HEK293T (cell line): ENCODE results near the gene CYP4F8.

ENCODE experiments used
- CTCF ChIA-PET: fragments of 350-600 bp; formaldehyde crosslinking; extraction: SDS; loops from one replicate; lab custom pipeline; 2021; ENCODE audit warnings: antibody characterized with exemption, inconsistent platforms; lab: Yijun Ruan, JAX
- POLR2A ChIA-PET: fragments of 350-600 bp; formaldehyde crosslinking; extraction: SDS; loops from one replicate; lab custom pipeline; 2020; ENCODE audit warnings: antibody characterized with exemption, inconsistent platforms; lab: Yijun Ruan, JAX
- DNase-seq: peaks from one replicate; pipeline ENCODE4 v3.0.0; 2012; ENCODE audit warnings: mixed read lengths; ENCODE audit errors: extremely low spot score
- ARNT ChIP-seq: fragments of 450-650 bp; IDR thresholded peaks from 2 replicates; pipeline ENCODE4 v1.6.1; 2017; ENCODE audit warnings: mild to moderate bottlenecking
- BHLHE40 ChIP-seq: fragments of 450-650 bp; IDR thresholded peaks from 2 replicates; pipeline ENCODE4 v1.6.1; 2016; ENCODE audit warnings: mild to moderate bottlenecking, moderate library complexity, borderline replicate concordance
- CTBP1 ChIP-seq: fragments of 450-650 bp; IDR thresholded peaks from 2 replicates; pipeline ENCODE4 v1.6.1; 2016; ENCODE audit warnings: borderline replicate concordance
- ELF4 ChIP-seq: fragments of 450-650 bp; IDR thresholded peaks from 2 replicates; pipeline ENCODE4 v1.6.1; 2017; ENCODE audit warnings: antibody characterized with exemption
- FOXA1 ChIP-seq: fragments of 450-650 bp; IDR thresholded peaks from 2 replicates; pipeline ENCODE4 v1.6.1; 2016; ENCODE audit warnings: mild to moderate bottlenecking
- FOXK2 ChIP-seq: fragments of 450-650 bp; IDR thresholded peaks from 2 replicates; pipeline ENCODE4 v1.6.1; 2016; ENCODE audit warnings: mild to moderate bottlenecking
- FOXM1 ChIP-seq: fragments of 450-650 bp; IDR thresholded peaks from 2 replicates; pipeline ENCODE4 v1.6.1; 2017; ENCODE audit warnings: mild to moderate bottlenecking, borderline replicate concordance
- HDGF ChIP-seq: fragments of 450-650 bp; IDR thresholded peaks from 2 replicates; pipeline ENCODE4 v1.6.1; 2017; ENCODE audit warnings: antibody characterized with exemption, borderline replicate concordance
- L3MBTL2 ChIP-seq: fragments of 450-650 bp; conservative IDR thresholded peaks from 2 replicates; pipeline ENCODE4 v1.6.1; 2016; ENCODE audit warnings: mild to moderate bottlenecking
- LEF1 ChIP-seq: fragments of 450-650 bp; IDR thresholded peaks from 2 replicates; pipeline ENCODE4 v1.6.1; 2017; ENCODE audit warnings: mild to moderate bottlenecking, borderline replicate concordance
- NFRKB ChIP-seq: fragments of 450-650 bp; IDR thresholded peaks from 2 replicates; pipeline ENCODE4 v1.6.1; 2016; ENCODE audit warnings: mild to moderate bottlenecking, moderate library complexity
- SP1 ChIP-seq: fragments of 450-650 bp; IDR thresholded peaks from 2 replicates; pipeline ENCODE4 v1.6.1; 2017
- SUZ12 ChIP-seq: fragments of 450-650 bp; IDR thresholded peaks from 2 replicates; pipeline ENCODE4 v1.6.1; 2016; ENCODE audit warnings: mild to moderate bottlenecking
- TARDBP ChIP-seq: fragments of 450-650 bp; IDR thresholded peaks from 2 replicates; pipeline ENCODE4 v1.6.1; 2016
- ZNF384 ChIP-seq: fragments of 450-650 bp; IDR thresholded peaks from 2 replicates; pipeline ENCODE4 v1.6.1; 2016
- TF ChIP-seq, protein P1 (sequence below): fragments of 450-650 bp; IDR thresholded peaks from 2 replicates; pipeline ENCODE4 v1.6.1; 2016

CYP4F8 gene

DNA sequence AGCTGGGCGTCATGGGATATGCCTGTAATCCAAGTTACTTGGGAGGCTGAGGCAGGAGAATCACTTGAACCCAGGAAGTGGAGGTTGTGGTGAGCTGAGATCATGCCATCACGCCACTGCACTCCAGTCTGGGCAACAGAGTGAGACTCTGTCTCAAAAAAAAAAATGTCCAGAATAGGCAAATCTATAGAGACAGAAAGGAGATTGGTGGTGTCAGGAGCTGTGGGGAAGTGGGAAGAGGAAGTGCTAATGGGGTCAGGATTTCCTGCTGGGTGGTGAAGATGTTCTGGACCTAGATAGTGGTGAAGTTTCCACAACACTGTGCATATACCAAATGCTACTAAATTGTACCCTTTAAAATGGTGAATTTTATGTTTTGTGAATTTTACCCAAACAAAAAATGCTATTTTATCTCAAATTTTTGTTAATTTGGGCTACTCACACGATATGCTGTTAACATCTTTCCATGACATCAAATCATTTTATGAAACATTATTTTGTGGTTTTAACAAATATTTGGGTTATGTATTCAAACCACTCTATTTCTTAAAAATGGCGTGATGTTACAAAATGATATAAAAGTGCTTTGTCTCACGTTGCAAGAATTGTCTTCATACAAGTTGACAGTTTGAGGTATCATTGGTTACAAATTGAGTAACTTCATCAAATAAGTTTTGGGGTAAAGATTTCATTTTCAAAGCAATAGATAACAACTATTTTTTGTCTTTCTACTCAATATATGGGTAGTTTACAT lies 18.2 kb downstream of the CYP4F8 start:
- TF ChIP-seq HDGF (no peak), CTBP1 (no peak), FOXM1 (no peak), NFRKB (no peak), LEF1 (no peak), L3MBTL2 (no peak), BHLHE40 (no peak), TARDBP (no peak), SP1 (no peak), ZNF384 (no peak), ARNT (no peak), FOXA1 (no peak), FOXK2 (no peak), SUZ12 (no peak), ELF4 (no peak)
- TF ChIP-seq, protein P1, sequence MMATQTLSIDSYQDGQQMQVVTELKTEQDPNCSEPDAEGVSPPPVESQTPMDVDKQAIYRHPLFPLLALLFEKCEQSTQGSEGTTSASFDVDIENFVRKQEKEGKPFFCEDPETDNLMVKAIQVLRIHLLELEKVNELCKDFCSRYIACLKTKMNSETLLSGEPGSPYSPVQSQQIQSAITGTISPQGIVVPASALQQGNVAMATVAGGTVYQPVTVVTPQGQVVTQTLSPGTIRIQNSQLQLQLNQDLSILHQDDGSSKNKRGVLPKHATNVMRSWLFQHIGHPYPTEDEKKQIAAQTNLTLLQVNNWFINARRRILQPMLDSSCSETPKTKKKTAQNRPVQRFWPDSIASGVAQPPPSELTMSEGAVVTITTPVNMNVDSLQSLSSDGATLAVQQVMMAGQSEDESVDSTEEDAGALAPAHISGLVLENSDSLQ, result no peak
- no peak for DNase-seq
- POLR2A ChIA-PET, result interaction anchor here (1.6 kb wide), 1 partner anchor 552 kb away, joined by 6 read pairs; the partner anchor contains the start of gene FAM32A
- CTCF ChIA-PET, result interaction anchor here (0.6 kb wide), 1 partner anchor 479 kb away, joined by 4 read pairs; no protein-coding TSS in a partner anchor

DNA sequence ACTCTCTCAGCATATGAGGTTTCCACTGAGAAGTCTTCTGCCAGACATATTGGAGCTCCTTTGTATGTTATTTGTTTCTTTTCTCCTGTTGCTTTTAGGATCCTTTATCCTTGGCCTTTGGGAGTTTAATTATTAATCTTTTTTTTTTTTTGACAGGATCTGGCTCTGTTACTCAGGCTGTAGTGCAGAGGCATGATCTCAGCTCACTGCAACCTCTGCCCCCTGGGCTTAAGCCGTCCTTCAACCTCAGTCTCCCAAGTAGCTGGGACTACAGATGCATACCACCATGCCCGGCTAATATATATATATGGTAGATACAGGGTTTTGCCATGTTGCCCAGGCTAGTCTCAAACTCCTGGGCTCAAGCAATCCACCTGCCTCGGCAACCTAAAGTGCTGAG lies 19.1 kb downstream of the CYP4F8 start:
- no peak for DNase-seq
- ChIA-PET CTCF (interaction anchor here (0.6 kb wide), 1 partner anchor 480 kb away, joined by 4 read pairs; no protein-coding TSS in a partner anchor), POLR2A (interaction anchor here (1.6 kb wide), 1 partner anchor 551 kb away, joined by 6 read pairs; the partner anchor contains the start of gene FAM32A)
- TF ChIP-seq NFRKB, result no peak
- TF ChIP-seq, protein P1, result no peak
- TF ChIP-seq SP1, result no peak
- TF ChIP-seq SUZ12, result no peak
- no peak for TF ChIP-seq LEF1
- TF ChIP-seq CTBP1, result no peak
- TF ChIP-seq FOXK2, result no peak
- no peak for TF ChIP-seq ARNT
- no peak for TF ChIP-seq HDGF
- no peak for TF ChIP-seq BHLHE40
- TF ChIP-seq ELF4, result no peak
- TF ChIP-seq FOXM1, result no peak
- no peak for TF ChIP-seq ZNF384
- TF ChIP-seq L3MBTL2, result no peak
- no peak for TF ChIP-seq TARDBP
- TF ChIP-seq FOXA1, result no peak

DNA sequence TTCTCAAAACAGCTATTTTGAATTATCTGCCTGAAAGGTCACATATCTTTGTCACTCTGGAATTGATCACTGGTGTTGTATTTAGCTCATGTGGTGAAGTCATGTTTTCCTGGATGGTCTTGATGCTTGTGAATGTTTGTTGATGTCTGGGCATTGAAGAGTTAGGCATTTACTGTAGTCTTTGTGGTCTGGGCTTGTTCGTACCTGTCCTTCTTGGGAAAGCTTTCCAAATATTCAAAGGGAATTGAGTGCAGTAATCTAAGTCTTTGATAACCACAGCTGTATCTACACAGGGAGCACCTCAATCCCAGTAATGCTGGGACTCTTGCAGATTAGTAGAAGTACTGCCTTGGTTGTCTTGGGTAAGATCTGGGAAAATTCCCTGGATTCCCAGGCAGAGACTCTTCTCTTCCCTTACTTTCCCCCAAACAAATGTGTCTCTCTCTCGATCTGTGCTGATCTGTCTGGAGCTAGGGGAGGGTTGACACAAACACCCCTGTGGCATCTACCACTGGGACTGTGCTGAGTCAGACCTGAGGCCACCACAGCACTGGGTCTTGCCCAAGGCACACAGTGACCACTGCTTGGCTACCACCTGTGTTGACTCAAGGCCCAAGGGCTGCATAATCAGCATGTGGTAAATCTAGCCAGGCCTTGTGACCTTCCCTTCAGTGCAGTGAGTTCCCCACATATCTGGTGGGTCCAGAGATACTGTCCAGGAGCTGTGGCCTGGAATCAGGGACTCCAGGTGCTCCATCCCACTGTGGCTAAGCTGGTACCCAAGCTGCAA lies 20.2 kb downstream of the CYP4F8 start:
- no peak for DNase-seq
- ChIA-PET POLR2A (no interaction called here), CTCF (interaction anchor here (0.7 kb wide), 1 partner anchor 234 kb away, joined by 3 read pairs; no protein-coding TSS in a partner anchor)
- TF ChIP-seq HDGF (no peak), CTBP1 (no peak), ARNT (no peak), BHLHE40 (no peak), FOXA1 (no peak), ZNF384 (no peak), FOXK2 (no peak)

DNA sequence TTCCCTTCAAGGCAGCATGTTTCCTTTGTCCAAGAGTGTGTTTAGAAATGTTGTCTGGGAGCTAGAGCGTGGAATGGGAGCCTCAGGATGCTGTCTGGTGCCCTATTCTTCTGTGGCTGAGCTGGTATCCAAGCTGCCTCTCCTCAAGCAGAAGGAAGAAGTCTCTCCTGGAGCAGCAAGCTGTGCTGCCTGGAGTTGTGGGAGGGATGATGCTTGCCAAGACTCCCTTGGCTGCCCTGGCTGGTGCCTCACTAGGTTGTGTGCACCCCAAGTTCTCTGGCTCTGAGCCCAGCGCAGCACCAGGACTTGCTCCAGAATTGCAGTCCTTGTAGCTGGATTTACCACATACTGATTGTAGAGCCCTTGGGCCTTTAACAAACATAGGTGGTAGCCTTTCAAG lies 21.0 kb downstream of the CYP4F8 start:
- TF ChIP-seq TARDBP (no peak), L3MBTL2 (no peak), ARNT (no peak), NFRKB (no peak), FOXA1 (no peak), BHLHE40 (no peak)
- no peak for DNase-seq
- ChIA-PET POLR2A (no interaction called here), CTCF (interaction anchor here (0.6 kb wide), 1 partner anchor 428 kb away, joined by 4 read pairs; no protein-coding TSS in a partner anchor)

DNA sequence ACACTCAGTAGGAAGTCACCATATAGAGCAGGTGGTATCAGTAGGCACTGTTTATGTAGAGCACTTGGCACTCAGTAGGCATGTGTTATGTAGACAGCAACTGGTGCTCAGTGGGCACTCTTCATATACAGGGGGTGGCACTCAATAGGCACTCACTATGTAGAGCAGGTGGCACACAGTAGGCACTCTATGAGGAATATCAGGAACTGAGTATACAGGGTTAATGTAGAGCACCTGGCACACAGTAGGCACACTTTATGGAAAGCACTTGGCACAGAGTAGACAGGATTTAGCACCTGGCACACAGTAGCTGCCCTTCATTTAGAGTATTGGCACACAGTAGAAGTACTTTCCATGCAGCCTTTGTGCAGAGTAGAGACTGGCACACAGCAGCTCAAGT lies 24.6 kb downstream of the CYP4F8 start:
- TF ChIP-seq L3MBTL2, result no peak
- no peak for TF ChIP-seq TARDBP
- TF ChIP-seq FOXM1, result no peak
- TF ChIP-seq FOXA1, result no peak
- no peak for TF ChIP-seq HDGF
- no peak for TF ChIP-seq LEF1
- TF ChIP-seq, protein P1, result no peak
- no peak for TF ChIP-seq FOXK2
- no peak for TF ChIP-seq ZNF384
- TF ChIP-seq CTBP1, result no peak
- TF ChIP-seq SUZ12, result no peak
- no peak for TF ChIP-seq ARNT
- no peak for TF ChIP-seq NFRKB
- ChIA-PET CTCF (no interaction called here), POLR2A (no interaction called here)
- DNase-seq, result no peak
